Omental fat pad (tissue), 4 donors: ENCODE results near the gene COL17A1. TPM values are rescaled to one million over a fixed set of nuclear protein-coding genes. Genes with fewer than 3 reads are reported as not detected.

Experiments
- ATAC-seq: fragments of 150-250 bp; one replicate; pipeline ENCODE4 v1.9.1; 2016; ENCODE audit warnings: mild to moderate bottlenecking, moderate library complexity; ENCODE audit not compliant: low FRiP score
- DNase-seq: peaks from one replicate; pipeline ENCODE4 v3.0.0-alpha.2; 2019; ENCODE audit warnings: low spot score
- CTCF ChIP-seq, 3 donors: fragments of 450-650 bp; IDR thresholded peaks; one replicate each; pipeline ENCODE4 v1.5.1; 2016 to 2017; ENCODE audit warnings: antibody characterized with exemption in 3 of 3, mild to moderate bottlenecking in 3 of 3, moderate library complexity in 2 of 3
- total RNA-seq, 4 donors: library from RNA; depleted of rRNA; stranded (reverse); fragments of >200 nt; gene quantifications; one replicate each; pipeline ENCODE4 v1.1.0, GENCODE V29; 2016

Gene COL17A1
- total RNA-seq, 4 donors from 2014 or later, result 0.13 to 2.2 (median 1.2) TPM

GRCh38 chr10:104072786-104073185, 12.9 kb downstream of the COL17A1 start:
- TF ChIP-seq CTCF (IDR thresholded peaks at IDR 0.05), result no peak
- no peak for DNase-seq
- no peak for ATAC-seq

- ATAC-seq (no peak), DNase-seq (no peak)
- no peak for TF ChIP-seq CTCF (IDR thresholded peaks at IDR 0.05)
Observed at GRCh38 chr10:104069613-104070012, 16.1 kb downstream of the COL17A1 start.

GRCh38 chr10:104067525-104067924, 18.2 kb downstream of the COL17A1 start:
- ATAC-seq (no peak), DNase-seq (no peak)
- no peak for TF ChIP-seq CTCF (IDR thresholded peaks at IDR 0.05)

GRCh38 chr10:104066945-104067344, 18.7 kb downstream of the COL17A1 start:
- ATAC-seq, result no peak
- no peak for TF ChIP-seq CTCF (IDR thresholded peaks at IDR 0.05)
- DNase-seq, result no peak

GRCh38 chr10:104065748-104066147, 19.9 kb downstream of the COL17A1 start:
- ATAC-seq (no peak), DNase-seq (no peak)
- TF ChIP-seq CTCF (IDR thresholded peaks at IDR 0.05), result no peak

- no peak for TF ChIP-seq CTCF (IDR thresholded peaks at IDR 0.05)
- no peak for ATAC-seq
- no peak for DNase-seq
Observed at GRCh38 chr10:104061196-104061595, 24.5 kb downstream of the COL17A1 start.

GRCh38 chr10:104059364-104059763, 26.3 kb downstream of the COL17A1 start:
- DNase-seq (no peak), ATAC-seq (no peak)
- TF ChIP-seq CTCF (IDR thresholded peaks at IDR 0.05), result no peak
